HCT116 (cell line): ENCODE data around the gene TCF7L2. TPM values are rescaled to one million over a fixed set of nuclear protein-coding genes. Genes with fewer than 3 reads are reported as not detected.

Experiments
- ATAC-seq: fragments of 200-7000 bp; cut with Tn5 transposase; 2 replicates; pipeline ENCODE4 v1.9.1; 2020; ENCODE audit warnings: mild to moderate bottlenecking, moderate library complexity
- BruUV-seq: library from RNA; stranded (reverse); fragments of 400-500 nt; replicated peaks from 2 replicates; lab custom pipeline; 2021; lab: Mats Ljungman, UMichigan
- CTCF ChIA-PET: fragments of 300-600 bp; sonication (Branson Sonifier 250); formaldehyde crosslinking; loops from one replicate; lab custom pipeline; 2021; ENCODE audit warnings: antibody characterized with exemption; lab: Charles Lee
- POLR2A ChIA-PET: fragments of 300-600, 350-600 bp; sonication (Branson Sonifier 250); formaldehyde crosslinking; loops from one replicate; lab custom pipeline; 2021; ENCODE audit warnings: antibody characterized with exemption; lab: Charles Lee
- RAD21 ChIA-PET, 2 experiments: fragments of 300-600 bp; sonication (Branson Sonifier 250); formaldehyde crosslinking; loops; one replicate each; lab custom pipeline; 2023; ENCODE audit warnings: low total read pairs in 2 of 2; ENCODE audit not compliant: uncharacterized antibody in 2 of 2, unreplicated experiment in 2 of 2, low non-redundant PET in 1 of 2; lab: Charles Lee
- DNase-seq: peaks from one replicate; pipeline ENCODE4 v3.0.0-alpha.2; 2010; ENCODE audit warnings: low read depth, low spot score
- H2AFZ ChIP-seq: fragments of 200-600 bp; shearing (Covaris generic), sonication (generic); 2 replicates; pipeline ENCODE4 v1.6.1; 2017; ENCODE audit warnings: low read depth, mixed run types, mixed read lengths, antibody characterized with exemption, low read length; ENCODE audit not compliant: poor library complexity, severe bottlenecking
- H3K27ac ChIP-seq: 2 replicates; pipeline ENCODE4 v1.5.1; 2012; ENCODE audit warnings: low read depth, low read length
- H3K27me3 ChIP-seq: fragments of 200-600 bp; sonication (generic); 2 replicates; pipeline ENCODE4 v1.6.1; 2016; ENCODE audit warnings: mixed run types, low read length, mixed read lengths; ENCODE audit not compliant: insufficient read depth
- H3K36me3 ChIP-seq, 2 experiments: fragments of 200-500 bp in 1 of 2; fragments of 200-600 bp in 1 of 2; sonication (Bioruptor generic) in 1 of 2; sonication (generic) in 1 of 2; 2 replicates each; pipeline versions ENCODE4 v1.5.1 to v1.6.1; 2014 to 2016; ENCODE audit warnings: low read length in 2 of 2, inconsistent platforms in 1 of 2, mixed read lengths in 1 of 2, mixed run types in 1 of 2; ENCODE audit not compliant: insufficient read depth in 2 of 2, control insufficient read depth in 1 of 2
- H3K4me1 ChIP-seq, 2 experiments: fragments of 200-600 bp in 1 of 2; sonication (generic) in 1 of 2; 2 replicates each; pipeline versions ENCODE4 v1.5.1 to v1.6.1; 2012 to 2017; ENCODE audit warnings: low read length in 2 of 2, inconsistent platforms in 1 of 2, mild to moderate bottlenecking in 1 of 2, mixed read lengths in 1 of 2, mixed run types in 1 of 2, moderate library complexity in 1 of 2; ENCODE audit not compliant: insufficient read depth in 2 of 2, control insufficient read depth in 1 of 2
- H3K4me2 ChIP-seq: fragments of 200-600 bp; sonication (generic); 2 replicates; pipeline ENCODE4 v1.6.1; 2017; ENCODE audit warnings: mixed run types, low read length, mixed read lengths
- H3K4me3 ChIP-seq, 2 experiments: fragments of 200-600 bp in 1 of 2; sonication (generic) in 1 of 2; replicated peaks in 1 of 2; 2 replicates each; pipeline ENCODE4 v1.5.1; 2011 to 2016; ENCODE audit warnings: low read length in 2 of 2, control low read depth in 1 of 2, low read depth in 1 of 2, mild to moderate bottlenecking in 1 of 2, mixed read lengths in 1 of 2, mixed run types in 1 of 2
- H3K79me2 ChIP-seq: fragments of 200-600 bp; sonication (generic); 2 replicates; pipeline ENCODE4 v1.6.1; 2017; ENCODE audit warnings: mild to moderate bottlenecking, mixed run types, low read length, moderate library complexity, mixed read lengths; ENCODE audit not compliant: insufficient read depth
- H3K9ac ChIP-seq: fragments of 200-600 bp; sonication (generic); 2 replicates; pipeline ENCODE4 v1.6.1; 2016; ENCODE audit warnings: low read length, mixed read lengths
- H3K9me2 ChIP-seq: fragments of 200-600 bp; sonication (generic), shearing (Covaris generic); 2 replicates; pipeline ENCODE4 v1.6.1; 2017; ENCODE audit warnings: mixed run types, mild to moderate bottlenecking, moderate library complexity; ENCODE audit not compliant: insufficient read depth
- H3K9me3 ChIP-seq, 2 experiments: fragments of 200-500 bp in 1 of 2; fragments of 200-600 bp in 1 of 2; sonication (Bioruptor generic) in 1 of 2; sonication (generic) in 1 of 2; 2 replicates each; pipeline ENCODE4 v1.6.1; 2014 to 2017; ENCODE audit warnings: low read length in 2 of 2, mixed read lengths in 2 of 2, inconsistent platforms in 1 of 2, low read depth in 1 of 2, mild to moderate bottlenecking in 1 of 2, mixed run types in 1 of 2, moderate library complexity in 1 of 2; ENCODE audit not compliant: control insufficient read depth in 1 of 2, insufficient read depth in 1 of 2
- H4K20me1 ChIP-seq: fragments of 200-600 bp; sonication (generic), shearing (Covaris generic); 2 replicates; pipeline ENCODE4 v1.6.1; 2017; ENCODE audit warnings: mixed run types, mild to moderate bottlenecking, moderate library complexity; ENCODE audit not compliant: insufficient read depth
- CBX3 ChIP-seq: IDR thresholded peaks from 2 replicates; pipeline ENCODE4 v1.6.1; 2012; ENCODE audit warnings: low read depth
- CEBPB ChIP-seq: IDR thresholded peaks from 2 replicates; pipeline ENCODE4 v1.6.1; 2012; ENCODE audit warnings: low read depth
- CTCF ChIP-seq, 3 experiments: fragments of 200-600 bp in 1 of 3; sonication (generic) in 1 of 3; IDR thresholded peaks in 2 of 3; conservative IDR thresholded peaks in 1 of 3; 2 replicates each; pipeline ENCODE4 v1.5.1; 2012 to 2017; ENCODE audit warnings: low read depth in 2 of 3, low read length in 2 of 3, antibody characterized with exemption in 1 of 3, borderline replicate concordance in 1 of 3, control low read depth in 1 of 3, mild to moderate bottlenecking in 1 of 3, mixed read lengths in 1 of 3, mixed run types in 1 of 3, moderate library complexity in 1 of 3; ENCODE audit not compliant: insufficient read depth in 1 of 3
- EGR1 ChIP-seq: IDR thresholded peaks from 2 replicates; pipeline ENCODE4 v1.6.1; 2012; ENCODE audit warnings: low read depth
- EZH2 ChIP-seq: fragments of 200-600 bp; sonication (generic); IDR thresholded peaks from 2 replicates; pipeline ENCODE4 v1.6.1; 2017; ENCODE audit warnings: antibody characterized with exemption, mixed run types
- EZH2phosphoT487 ChIP-seq: fragments of 200-600 bp; IDR thresholded peaks from 2 replicates; pipeline ENCODE4 v1.6.1; 2018; ENCODE audit warnings: antibody characterized with exemption, borderline replicate concordance
- FOSL1 ChIP-seq: IDR thresholded peaks from 2 replicates; pipeline ENCODE4 v1.6.1; 2012; ENCODE audit warnings: low read depth
- JUND ChIP-seq: IDR thresholded peaks from 2 replicates; pipeline ENCODE4 v1.6.1; 2012
- MAX ChIP-seq: IDR thresholded peaks from 2 replicates; pipeline ENCODE4 v1.6.1; 2012
- POLR2A ChIP-seq: IDR thresholded peaks from 2 replicates; pipeline ENCODE4 v1.7.0; 2011; ENCODE audit warnings: borderline replicate concordance; ENCODE audit not compliant: insufficient read depth, insufficient read length; ENCODE audit errors: extremely low read depth
- REST ChIP-seq: IDR thresholded peaks from 2 replicates; pipeline ENCODE4 v1.6.1; 2012; ENCODE audit warnings: low read depth
- SIN3A ChIP-seq: IDR thresholded peaks from 2 replicates; pipeline ENCODE4 v1.6.1; 2012; ENCODE audit warnings: low read depth
- SP1 ChIP-seq: IDR thresholded peaks from 2 replicates; pipeline ENCODE4 v1.6.1; 2012; ENCODE audit warnings: low read depth
- SRF ChIP-seq: IDR thresholded peaks from 2 replicates; pipeline ENCODE4 v1.6.1; 2012; ENCODE audit warnings: low read depth
- TCF7L2 ChIP-seq: IDR thresholded peaks from 2 replicates; pipeline ENCODE4 v1.7.0; 2011; ENCODE audit warnings: borderline replicate concordance, inconsistent platforms; ENCODE audit not compliant: insufficient read depth, insufficient read length; ENCODE audit errors: extremely low read depth
- YY1 ChIP-seq: IDR thresholded peaks from 2 replicates; pipeline ENCODE4 v1.6.1; 2011; ENCODE audit warnings: low read length, low read depth, moderate library complexity, mild to moderate bottlenecking; ENCODE audit not compliant: insufficient replicate concordance; ENCODE audit errors: extremely low read depth
- ZFX ChIP-seq: fragments of 450-650 bp; IDR thresholded peaks from 2 replicates; pipeline ENCODE4 v1.6.1; 2017
- ZNF274 ChIP-seq: fragments of 200-500 bp; sonication (Bioruptor generic); IDR thresholded peaks from 2 replicates; pipeline ENCODE4 v1.6.1; 2014; ENCODE audit warnings: mild to moderate bottlenecking, low read depth, low read length, inconsistent platforms
- intact Hi-C: fragments of 100-400 bp; cut with micrococcal nuclease; formaldehyde crosslinking; loops from 2 replicates; pipeline ENCODE4 v1.10.0; 2022
- total RNA-seq: library from RNA; stranded (reverse); gene quantifications from one replicate; pipeline ENCODE4 v1.2.1, GENCODE V29; 2021; ENCODE audit not compliant: unreplicated experiment

The TCF7L2 gene
- total RNA-seq, 1 experiment from 2014 or later = 164 TPM

GRCh38 chr10:112966194-112966855 lies 16.3 kb downstream of the TCF7L2 start:
- no TSS peak for BruUV-seq

More at GRCh38 chr10:112966194-112966855, 16.3 kb downstream of the TCF7L2 start:
- ChIA-PET RAD21 (no interaction called here), CTCF (no interaction called here), POLR2A (interaction anchor here (0.5 kb wide), 1 partner anchor 17 kb away, joined by 3 read pairs; no protein-coding TSS in a partner anchor)
- Histone ChIP-seq H2AFZ (no peak overlapping the region), H3K27me3 (no peaks in the 10 kb centered on the region), H3K4me2 (peak overlapping the region; percentile 12; the same call in 1 of the 2 replicates), H3K9me2 (no peaks in the 10 kb centered on the region), H3K79me2 (peaks cover 100% of the 10 kb centered on the region), H3K4me3 (no peak overlapping the region), H3K36me3 (peaks cover 51 to 79% of the 10 kb centered on the region in 2 experiments), H3K9ac (no peak overlapping the region), H3K27ac (peak overlapping the region; percentile 0), H4K20me1 (peaks cover 42% of the 10 kb centered on the region), H3K4me1 (peaks cover 49 to 71% of the 10 kb centered on the region in 2 experiments), H3K9me3 (no peaks in the 10 kb centered on the region)
- no peak for ATAC-seq
- DNase-seq = no peak
- TF ChIP-seq TCF7L2 (no peak), MAX (no peak), ZNF274 (no peak), YY1 (no peak), ZFX (no peak), FOSL1 (no peak), POLR2A (no peak), SIN3A (no peak), SP1 (no peak), JUND (no peak), SRF (no peak), REST (no peak), CTCF (IDR thresholded peaks at IDR 0.05 in 2 of 3, conservative IDR thresholded peaks at IDR 0.05 in 1 of 3; ENCODE audit: borderline replicate concordance in 1 of 3, insufficient read depth in 1 of 3, low read depth in 2 of 3, low read length in 2 of 3) (no peak), EZH2 (no peak), EZH2phosphoT487 (no peak), EGR1 (no peak), CEBPB (no peak), CBX3 (no peak)
- intact Hi-C loops = no loop called here
